HG03442 (cell line): Measurements from ENCODE around the gene S100A10.

ENCODE experiments used
- ATAC-seq: cut with Tn5 transposase; IDR thresholded peaks from one replicate; pipeline ENCODE4 v1.9.1; 2021; ENCODE audit warnings: mild to moderate bottlenecking, moderate library complexity; ENCODE audit not compliant: unreplicated experiment

S100A10 gene

DNA sequence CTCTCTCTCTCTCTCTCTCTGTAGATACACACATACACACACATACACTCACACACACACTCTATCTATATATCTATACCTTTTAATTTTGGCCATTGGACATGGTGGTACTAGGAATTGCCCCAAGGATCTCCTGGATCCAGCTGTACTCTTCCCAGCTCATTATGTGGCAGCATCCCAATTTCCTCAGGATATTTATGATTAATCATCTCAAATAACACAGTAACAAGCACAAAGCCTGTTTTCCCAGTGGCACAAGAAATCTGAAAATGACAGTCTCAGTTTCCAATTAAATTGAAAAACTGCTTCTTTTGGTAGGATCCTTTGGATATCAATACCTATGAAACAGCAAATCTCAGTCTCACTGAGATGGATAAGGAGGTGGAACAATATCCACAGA lies 27.6 kb downstream of the S100A10 start:
- no peak for ATAC-seq

GRCh38 chr1:151964510-151964909 lies 29.1 kb downstream of the S100A10 start:
- no peak for ATAC-seq

- no peak for ATAC-seq
These were observed 30.4 kb downstream of the S100A10 start for GRCh38 chr1:151963288-151963687.

DNA sequence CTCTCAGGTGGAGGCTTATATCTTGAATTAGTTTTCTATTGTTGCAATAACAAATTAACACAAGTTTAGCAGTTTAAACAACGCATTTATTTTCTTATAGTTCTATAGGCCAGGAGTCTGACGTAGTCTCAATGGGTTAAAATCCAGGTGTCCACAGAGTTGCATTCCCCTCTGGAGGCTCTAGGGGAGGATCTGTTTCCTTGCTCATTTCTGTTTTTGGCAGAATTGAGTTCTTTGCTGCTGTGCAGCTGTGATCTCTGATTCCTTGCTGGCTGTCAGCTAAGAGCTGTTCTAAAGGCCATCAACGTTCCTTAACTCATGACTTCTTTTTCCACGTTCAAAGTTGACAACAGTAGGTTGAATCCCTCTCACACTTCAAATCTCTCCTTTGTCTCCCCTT lies 31.8 kb downstream of the S100A10 start:
- no peak for ATAC-seq

DNA sequence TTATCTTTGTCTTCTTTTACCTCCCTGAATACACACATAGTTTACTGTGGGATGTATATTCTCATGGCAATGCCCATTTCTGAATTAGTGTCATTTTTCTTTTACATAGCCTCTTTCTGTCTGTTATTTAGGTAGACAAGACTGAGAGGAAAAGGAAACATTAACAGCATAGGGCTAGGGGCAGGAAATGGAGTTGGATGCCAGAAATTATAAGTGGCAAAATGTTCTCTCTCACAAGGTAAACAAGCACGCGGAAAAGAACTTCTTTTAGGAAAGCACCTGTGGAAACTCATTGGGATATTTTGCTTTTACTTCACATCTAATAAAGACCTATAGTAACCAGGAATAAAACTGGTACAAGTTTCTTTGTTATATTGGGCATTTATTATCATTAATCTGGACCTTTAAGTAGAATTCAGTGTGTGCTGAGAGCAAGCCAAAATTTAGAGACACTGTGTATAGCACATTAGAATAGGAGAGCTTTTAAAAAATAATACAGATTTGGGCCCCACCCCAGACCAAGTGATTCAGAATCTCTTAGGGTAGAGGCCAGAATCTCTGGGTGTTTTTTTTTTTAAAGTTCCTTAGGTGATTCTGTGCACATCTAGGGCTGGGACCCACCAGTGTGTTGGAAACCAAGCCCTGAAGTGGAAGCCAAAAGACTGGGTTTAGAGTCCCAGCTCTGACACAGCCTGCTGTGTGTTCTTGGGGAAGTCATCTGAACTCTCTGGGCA lies 32.7 kb downstream of the S100A10 start:
- no peak for ATAC-seq

- no peak for ATAC-seq
These were observed 34.7 kb downstream of the S100A10 start for GRCh38 chr1:151958959-151959358.

- no peak for ATAC-seq
These were observed 36.6 kb downstream of the S100A10 start for GRCh38 chr1:151956957-151957497.

DNA sequence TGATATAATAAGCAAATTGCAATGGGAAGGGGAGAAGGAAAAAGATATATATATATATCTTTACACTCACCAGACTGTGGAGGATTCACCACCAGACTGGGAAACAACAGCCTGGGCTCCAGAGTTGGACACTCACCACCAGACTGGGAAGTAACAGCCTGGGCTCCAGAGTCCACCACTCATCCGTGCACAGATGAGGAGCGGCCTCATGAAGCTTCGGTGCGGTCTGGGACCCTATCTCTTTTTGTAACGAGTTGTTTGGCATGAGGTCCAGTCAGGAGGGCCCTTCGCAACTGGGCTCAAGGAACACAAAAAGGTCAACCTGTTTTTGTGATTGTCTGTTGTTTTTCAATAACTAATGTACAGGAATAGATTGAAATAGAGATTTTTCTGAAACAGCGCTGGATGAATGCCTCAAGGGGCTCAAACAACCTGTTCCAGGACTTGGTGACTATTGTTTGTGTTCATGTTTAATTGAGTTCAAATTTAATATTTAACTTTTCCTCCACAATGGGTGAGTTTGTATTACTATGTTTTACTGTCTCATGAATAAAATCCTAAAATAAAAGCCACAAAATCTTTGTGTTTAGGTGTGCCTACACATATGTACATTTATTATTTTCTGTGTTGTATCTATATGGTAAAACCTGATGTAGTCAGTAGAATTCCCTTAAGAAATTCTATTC lies 40.1 kb downstream of the S100A10 start:
- no peak for ATAC-seq

DNA sequence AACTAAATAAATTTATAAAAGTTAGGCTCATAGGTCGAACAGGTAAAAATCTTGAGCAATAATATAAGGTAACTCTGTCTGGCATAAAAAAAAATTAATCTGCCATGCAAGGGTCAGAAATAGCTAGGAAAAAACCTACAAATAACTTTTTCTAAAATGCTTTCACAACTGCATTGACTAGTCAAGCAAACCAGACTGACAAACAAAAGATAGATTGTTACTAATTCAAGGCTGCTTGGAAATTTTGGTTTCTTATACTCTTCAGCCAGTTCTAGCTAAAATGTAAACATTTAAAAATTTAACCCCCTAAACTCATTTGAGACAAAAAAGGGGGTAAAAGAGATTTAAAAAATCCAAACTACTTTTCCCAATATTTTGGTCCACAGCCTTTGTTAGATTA lies 40.8 kb downstream of the S100A10 start:
- ATAC-seq, result no peak

DNA sequence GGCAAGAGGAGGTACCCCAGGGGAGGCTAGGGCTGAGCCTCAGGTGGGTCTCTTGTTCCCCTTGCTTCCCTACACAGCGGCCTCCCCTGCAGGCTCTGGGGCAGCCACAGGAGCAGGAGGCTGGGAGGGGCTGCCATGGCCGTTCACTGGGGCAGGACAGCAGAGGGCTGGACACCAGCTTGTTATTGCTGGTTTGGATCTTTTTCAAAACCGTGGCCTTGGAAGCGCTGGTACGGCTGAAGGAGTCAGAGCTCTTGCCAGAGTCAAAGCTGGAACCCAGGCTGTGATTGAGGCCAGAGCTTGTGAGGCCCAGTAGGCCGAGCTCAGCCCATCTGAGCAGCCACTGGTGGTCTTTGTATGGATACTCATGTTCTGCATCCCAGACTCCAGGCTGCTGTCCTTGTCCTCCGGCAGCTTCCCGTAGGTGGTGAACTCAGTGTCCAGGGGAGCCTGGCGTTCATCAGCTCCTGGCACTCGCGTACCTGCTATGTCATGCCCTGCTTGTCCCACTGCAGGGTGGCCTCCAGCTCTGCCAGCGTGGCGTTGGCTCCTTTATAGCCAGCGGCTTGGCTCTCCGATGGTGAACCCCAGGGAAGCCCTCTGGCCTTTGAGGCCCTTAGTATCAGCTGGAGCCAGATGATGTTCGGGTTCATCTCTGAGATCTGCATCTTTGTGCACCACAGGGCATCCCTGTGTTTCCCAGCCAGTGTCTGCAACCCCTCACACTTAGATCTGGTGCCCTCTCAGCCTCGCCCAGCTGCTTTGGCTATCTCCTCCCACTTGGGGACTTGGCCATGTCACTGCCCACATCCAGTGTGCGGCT lies 44.1 kb downstream of the S100A10 start:
- no peak for ATAC-seq

- no peak for ATAC-seq
These were observed 45.2 kb downstream of the S100A10 start for GRCh38 chr1:151948506-151948905.

DNA sequence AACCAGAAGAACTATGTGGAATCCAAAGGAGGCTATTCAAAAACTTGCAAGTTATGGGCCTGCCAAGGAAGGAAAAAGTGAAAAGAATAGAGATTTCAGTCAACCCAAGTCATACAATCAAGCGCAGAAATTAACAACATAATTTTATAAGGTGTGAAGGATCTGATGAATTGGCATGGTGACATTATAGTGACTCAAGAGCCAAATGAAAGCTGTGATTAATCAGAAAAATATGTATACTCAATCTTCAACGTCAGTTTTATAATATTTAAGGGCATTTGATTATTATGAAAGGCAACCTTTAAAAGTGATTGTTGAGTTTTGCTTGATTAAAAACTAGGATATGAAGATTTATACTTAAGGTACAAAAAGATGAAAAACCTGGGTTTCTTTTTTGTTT lies 46.5 kb downstream of the S100A10 start:
- no peak for ATAC-seq

- ATAC-seq, result no peak
These were observed 47.6 kb downstream of the S100A10 start for GRCh38 chr1:151945725-151946722.

DNA sequence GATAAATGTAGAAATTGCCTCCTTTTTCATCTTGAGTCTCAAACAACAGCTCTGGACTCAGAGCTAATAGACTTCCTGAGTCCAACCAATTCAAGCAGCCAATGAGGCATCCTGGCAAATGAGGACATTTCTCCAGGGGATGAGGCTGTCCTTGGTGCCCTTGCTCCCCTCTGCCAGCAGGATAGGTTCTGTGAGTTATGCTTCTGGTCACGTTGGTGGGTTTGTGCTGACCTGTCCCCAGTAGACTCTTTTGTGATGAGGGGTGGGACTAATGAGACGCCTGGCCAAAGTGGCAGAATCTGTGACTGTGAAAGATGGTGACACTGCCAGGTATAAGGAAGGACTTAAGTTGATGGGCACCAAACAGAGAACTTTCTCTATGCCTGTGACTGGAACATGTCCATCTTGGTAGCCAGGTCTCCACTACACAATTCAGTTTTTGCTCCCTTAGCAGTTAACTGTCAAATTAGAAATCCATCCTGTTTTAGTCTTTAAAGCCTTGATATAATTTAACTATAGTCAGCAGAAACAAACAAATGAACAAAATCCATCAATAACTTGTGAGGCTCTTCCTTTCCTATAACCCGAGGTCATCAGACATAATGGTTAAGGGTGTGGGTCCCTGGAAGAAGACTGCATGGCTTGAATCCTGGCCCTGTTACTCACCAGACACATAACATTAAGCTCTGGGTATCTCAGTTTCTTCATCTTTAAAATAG lies 48.6 kb downstream of the S100A10 start:
- ATAC-seq, result no peak

DNA sequence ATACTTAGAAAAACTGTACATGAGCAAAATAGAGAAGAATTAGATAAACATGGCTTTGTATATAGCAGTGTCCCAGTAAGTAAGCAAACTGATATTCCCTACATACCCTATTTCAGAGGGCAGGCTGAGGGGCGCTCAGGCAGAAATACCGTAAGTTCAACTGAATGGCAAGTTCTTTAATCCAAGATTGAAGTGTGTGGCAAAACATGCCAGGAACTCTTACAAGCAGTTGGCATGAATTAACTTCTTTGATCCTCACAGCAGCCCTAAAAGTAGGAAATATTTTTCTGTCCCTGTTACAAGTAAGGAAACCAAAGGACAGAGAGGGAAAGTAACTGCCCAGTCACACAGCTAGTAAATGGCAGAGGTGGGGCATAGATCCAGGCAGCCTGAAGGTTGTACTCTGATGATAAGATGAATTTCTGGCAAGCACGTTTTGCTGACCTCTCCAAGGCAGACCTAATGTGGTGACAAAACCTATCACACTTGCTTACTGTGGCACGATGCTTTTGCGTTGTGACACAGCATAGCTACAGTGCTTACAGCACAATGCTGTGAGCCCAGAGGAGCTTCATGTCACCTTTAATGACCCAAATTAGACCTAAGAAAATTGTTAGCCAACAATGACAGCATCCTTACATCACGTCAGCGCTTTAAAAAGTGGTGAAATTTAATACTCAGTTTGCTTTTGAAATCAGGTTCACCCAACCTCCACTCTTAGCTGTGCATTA lies 49.4 kb downstream of the S100A10 start:
- ATAC-seq, result no peak

DNA sequence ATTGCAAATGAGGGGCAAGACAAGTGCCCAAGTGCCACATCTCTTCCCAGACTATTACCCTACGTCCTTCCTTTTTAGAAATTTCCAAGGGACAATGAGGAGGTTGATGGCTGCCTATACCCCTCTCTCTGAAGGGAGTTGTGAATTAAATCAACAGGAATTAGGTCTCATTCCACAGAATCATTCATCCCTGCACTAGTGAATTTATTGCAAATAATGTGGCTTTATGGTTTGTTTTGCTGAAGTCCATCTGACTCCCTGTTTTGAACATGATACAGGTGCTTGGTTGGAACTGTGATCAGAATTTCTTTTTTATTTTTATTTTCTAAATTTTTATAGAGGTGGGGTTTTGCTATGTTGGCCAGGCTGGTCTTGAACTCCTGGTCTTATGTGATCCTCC lies 50.1 kb downstream of the S100A10 start:
- no peak for ATAC-seq

- ATAC-seq, result no peak
These were observed 50.8 kb downstream of the S100A10 start for GRCh38 chr1:151942882-151943281.

GRCh38 chr1:151940541-151940940 lies 53.1 kb downstream of the S100A10 start:
- no peak for ATAC-seq

GRCh38 chr1:151939779-151940178 lies 53.9 kb downstream of the S100A10 start:
- no peak for ATAC-seq
